ENCODE measurements around the gene UBE2O. TPM values are rescaled to one million over a fixed set of nuclear protein-coding genes. Genes with fewer than 3 reads are reported as not detected.

UBE2O gene
- total and polyA plus RNA-seq, 2 donors (not counting 3 experiments of a cell fraction or from before 2014, with no cell fraction given), result 13.9 to 34.1 TPM

DNA sequence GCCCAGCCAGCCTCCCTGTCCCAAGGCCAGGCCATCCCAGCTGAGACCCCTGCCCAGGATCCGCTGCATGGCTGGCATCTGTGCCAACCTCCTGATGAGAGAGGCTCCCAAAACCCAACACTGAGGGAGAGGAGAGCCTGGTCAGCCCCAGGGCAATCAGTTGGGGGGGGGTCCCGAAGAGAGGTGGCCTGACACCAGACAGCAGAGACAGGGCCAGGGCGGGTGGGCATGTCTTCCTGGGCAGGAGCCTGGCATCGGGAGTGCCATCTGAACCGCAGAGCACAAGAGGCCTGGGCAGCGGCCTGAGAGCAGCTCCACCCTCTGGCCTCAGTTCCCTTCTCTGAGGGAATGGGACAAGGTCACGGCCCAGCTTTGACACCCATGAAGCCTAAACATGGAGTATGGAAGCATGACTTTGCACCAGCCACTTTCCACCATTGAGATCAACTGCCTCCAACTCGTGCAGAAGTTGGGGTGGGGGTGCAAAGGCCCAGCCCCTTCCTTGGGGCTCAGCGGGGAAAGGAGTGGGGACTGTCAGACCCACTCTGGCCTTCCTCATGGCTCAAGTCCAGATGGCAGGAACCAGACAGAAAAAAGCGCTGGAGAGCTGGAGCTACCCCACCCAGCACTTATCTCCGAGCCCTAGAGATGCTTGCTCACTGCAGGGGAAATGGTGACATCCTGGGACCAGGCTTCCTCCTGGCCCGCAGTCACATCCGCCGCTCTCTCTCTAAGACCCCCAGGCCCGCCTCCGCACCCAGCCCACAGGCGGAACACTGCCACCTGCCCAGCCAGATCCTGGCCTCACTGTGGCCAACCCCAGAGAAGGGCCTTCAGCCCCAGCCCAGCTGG, 38.5 kb upstream of the UBE2O start:
- intact Hi-C loops (cut with micrococcal nuclease) (no loop called here), dilution Hi-C loops (cut with MboI; ENCODE audit: extremely low pct_ligation_motif_present, low sequenced_read_pairs) (no loop called here)
- H3K4me3 ChIP-seq (replicated peaks in 1 of 3; ENCODE audit: insufficient read depth in 1 of 3, low read depth in 1 of 3, low read length in 3 of 3), result no peak overlapping the region
- no peak for TF ChIP-seq MAX (IDR thresholded peaks at IDR 0.05; ENCODE audit: insufficient read depth, insufficient read length)
- TF ChIP-seq JUN (IDR thresholded peaks at IDR 0.05; ENCODE audit: borderline replicate concordance, insufficient read depth, insufficient read length, low read depth), result no peak
- TF ChIP-seq, protein P1, sequence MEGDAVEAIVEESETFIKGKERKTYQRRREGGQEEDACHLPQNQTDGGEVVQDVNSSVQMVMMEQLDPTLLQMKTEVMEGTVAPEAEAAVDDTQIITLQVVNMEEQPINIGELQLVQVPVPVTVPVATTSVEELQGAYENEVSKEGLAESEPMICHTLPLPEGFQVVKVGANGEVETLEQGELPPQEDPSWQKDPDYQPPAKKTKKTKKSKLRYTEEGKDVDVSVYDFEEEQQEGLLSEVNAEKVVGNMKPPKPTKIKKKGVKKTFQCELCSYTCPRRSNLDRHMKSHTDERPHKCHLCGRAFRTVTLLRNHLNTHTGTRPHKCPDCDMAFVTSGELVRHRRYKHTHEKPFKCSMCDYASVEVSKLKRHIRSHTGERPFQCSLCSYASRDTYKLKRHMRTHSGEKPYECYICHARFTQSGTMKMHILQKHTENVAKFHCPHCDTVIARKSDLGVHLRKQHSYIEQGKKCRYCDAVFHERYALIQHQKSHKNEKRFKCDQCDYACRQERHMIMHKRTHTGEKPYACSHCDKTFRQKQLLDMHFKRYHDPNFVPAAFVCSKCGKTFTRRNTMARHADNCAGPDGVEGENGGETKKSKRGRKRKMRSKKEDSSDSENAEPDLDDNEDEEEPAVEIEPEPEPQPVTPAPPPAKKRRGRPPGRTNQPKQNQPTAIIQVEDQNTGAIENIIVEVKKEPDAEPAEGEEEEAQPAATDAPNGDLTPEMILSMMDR (IDR thresholded peaks at IDR 0.05; ENCODE audit: extremely low read depth in 1 of 2, insufficient read depth in 1 of 2, low read depth in 1 of 2, low read length in 2 of 2), result no peak
- TF ChIP-seq FOS (IDR thresholded peaks at IDR 0.05; ENCODE audit: borderline replicate concordance, insufficient read depth, low read length), result no peak
- no peak for TF ChIP-seq GATA2 (IDR thresholded peaks at IDR 0.05; ENCODE audit: insufficient read depth, insufficient read length, low read depth, low read length)
- TF ChIP-seq POLR2AphosphoS5 (IDR thresholded peaks at IDR 0.05; ENCODE audit: insufficient read depth, low read depth, low read length), result no peak
- no peak for TF ChIP-seq EZH2 (IDR thresholded peaks at IDR 0.05; ENCODE audit: borderline replicate concordance, low read depth, low read length, severe bottlenecking)
- TF ChIP-seq MYC (IDR thresholded peaks at IDR 0.05; ENCODE audit: low read depth, low read length), result no peak
- ChIA-PET CTCF (interaction anchor here (1.0 to 1.9 kb wide), 4 partner anchors 8 to 39 kb away, joined by 3 to 6 read pairs (median 4); partner anchors contain the start of genes AANAT and UBE2O), POLR2A (no interaction called here)
- H2AFZ ChIP-seq (ENCODE audit: low read depth, low read length), result no peak overlapping the region
- H3K9me3 ChIP-seq (replicated peaks; ENCODE audit: control insufficient read depth, insufficient read depth, low read length), result no peaks in the 10 kb centered on the region
- no peak overlapping the region for H3K27ac ChIP-seq (ENCODE audit: insufficient read depth, low read depth, low read length)
- no peak overlapping the region for H3K9ac ChIP-seq (replicated peaks; ENCODE audit: extremely low read depth, insufficient read depth, low read length)
- H3K4me1 ChIP-seq (ENCODE audit: control insufficient read depth, extremely low read depth, insufficient read depth, low read length), result peaks cover 17% of the 10 kb centered on the region
- FAIRE-seq (no peak), DNase-seq (ENCODE audit: low read depth, low spot score) (no peak)
- H3K27me3 ChIP-seq (ENCODE audit: control insufficient read depth in 2 of 2, insufficient read depth in 2 of 2, low read length in 2 of 2), result no peaks in the 10 kb centered on the region
- no peaks in the 10 kb centered on the region for H3K36me3 ChIP-seq (ENCODE audit: control insufficient read depth in 2 of 2, extremely low read depth in 1 of 2, insufficient read depth in 2 of 2, low read length in 2 of 2)
- no TSS peak for BruUV-seq (replicated peaks)
- no peaks in the 10 kb centered on the region for H4K20me1 ChIP-seq (replicated peaks; ENCODE audit: control insufficient read depth, extremely low read depth, insufficient read depth, low read length)
- no peak overlapping the region for H3K4me2 ChIP-seq (ENCODE audit: insufficient read depth, low read length)
- no peaks in the 10 kb centered on the region for H3K9me1 ChIP-seq (replicated peaks; ENCODE audit: control insufficient read depth, extremely low read depth, insufficient read depth, low read length)
- no peaks in the 10 kb centered on the region for H3K79me2 ChIP-seq (ENCODE audit: control insufficient read depth, insufficient read depth, low read length)
